Globus pallidus (tissue), 1 donor: ENCODE results near the gene CD63.

Source experiments
- DNase-seq: peaks from one replicate; pipeline ENCODE4 v3.0.0-alpha.2; 2015; ENCODE audit warnings: low spot score

Gene CD63

DNA sequence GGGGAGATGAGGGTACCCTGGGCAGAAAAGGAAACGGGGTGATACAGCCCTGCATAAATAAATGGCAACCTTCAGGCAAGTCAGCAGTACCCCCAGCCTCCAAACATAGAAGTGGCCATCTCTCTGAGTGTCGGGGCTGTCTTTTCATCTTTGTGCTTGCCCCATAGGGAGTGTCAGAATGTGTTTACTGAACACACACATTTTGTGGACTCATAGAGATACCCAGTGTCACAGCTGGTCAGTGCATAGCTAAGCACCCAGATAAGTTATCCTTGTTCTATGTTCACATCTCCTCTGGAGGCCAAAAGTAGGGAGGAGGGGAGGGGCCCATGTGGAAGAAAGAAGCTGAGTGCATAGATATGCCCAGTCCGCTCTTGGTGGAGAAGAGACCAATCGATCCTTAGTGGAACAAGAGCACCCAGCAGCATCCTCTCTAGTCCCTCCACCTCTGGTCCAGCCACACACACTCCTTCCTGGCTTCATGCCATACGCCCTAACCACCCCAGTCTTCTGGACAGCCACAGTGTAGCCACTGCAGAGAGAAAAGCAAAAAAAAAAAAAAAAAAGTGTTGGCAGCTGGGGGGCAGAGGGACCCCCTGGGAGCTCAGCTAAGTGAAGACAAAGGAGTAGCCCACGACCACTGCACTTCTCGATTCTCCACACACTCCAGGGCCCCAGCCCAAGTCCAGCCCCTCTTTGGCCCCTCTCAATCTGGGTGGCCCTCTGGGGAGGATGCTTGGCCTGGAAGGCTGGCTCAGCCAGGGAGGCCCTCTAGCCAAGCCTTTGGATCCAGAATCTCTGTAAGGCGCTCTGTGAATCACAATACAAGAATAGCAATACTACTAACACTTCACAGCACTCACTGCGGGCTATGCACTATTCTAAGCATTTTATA is 23.7 kb downstream of the CD63 start:
- no peak for DNase-seq

DNA sequence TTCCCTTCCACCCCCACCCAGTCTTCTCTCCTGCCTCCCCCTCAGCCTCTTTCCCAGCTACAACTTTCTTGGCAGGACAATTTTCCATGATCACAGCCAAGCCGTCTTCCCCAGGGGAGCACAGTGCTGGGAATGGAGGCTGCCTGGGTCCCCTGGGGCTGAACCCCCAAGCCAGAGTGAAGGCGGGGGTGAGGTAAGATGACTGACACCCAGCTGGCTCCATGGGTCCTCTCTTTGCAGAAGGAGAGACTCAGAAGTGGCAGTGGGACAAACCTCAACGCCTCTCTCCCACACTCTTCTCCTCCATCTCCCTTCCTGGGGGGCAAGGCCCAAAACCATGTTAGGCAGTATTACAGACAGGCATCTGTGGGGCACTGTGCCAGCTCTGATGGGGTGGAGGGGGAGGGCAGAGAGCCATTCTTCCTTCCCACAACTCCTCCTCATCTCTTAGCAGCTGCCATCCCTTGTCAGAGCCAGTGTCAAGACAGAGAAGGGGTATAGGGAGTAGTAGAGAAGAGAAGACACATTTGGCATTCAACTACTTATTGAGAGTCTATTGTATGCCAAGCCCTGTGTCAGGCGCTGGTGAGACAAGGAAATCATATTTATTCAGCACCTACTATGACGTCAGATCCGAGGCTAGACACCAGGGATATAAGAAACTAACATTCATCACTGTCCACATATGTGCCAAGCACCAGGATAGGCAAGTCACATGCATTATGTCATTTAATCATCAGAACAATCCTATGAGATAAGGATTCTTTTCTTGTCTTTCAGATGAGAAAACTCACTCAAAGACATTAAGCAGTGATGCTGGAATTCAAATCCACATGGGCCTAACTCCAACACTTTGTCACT is 24.7 kb downstream of the CD63 start:
- no peak for DNase-seq

- no peak for DNase-seq
These were observed 25.5 kb downstream of the CD63 start for GRCh38 chr12:55703288-55703687.

DNA sequence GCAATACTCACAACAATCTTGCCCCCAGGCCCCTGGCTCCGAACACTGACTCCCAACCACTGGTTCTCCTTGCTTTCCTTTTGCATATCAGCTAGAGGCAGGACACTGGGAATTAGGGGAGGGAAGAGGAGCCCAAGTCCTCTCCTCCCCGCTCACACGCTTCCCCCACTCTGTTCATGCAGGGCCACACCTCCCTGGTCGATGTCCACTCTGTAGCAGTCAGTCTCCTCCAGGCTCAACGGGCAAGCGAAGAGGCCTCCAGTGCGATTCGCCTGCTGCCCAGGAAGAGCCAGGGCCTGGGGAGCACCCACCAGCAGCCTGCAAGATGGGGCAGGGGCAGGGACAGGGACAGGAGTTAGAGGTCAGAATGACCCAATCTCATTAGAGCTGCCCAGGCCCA is 25.9 kb downstream of the CD63 start:
- no peak for DNase-seq

- DNase-seq = no peak
These were observed 28.4 kb downstream of the CD63 start for GRCh38 chr12:55700255-55701018.

- no peak for DNase-seq
These were observed 29.2 kb downstream of the CD63 start for GRCh38 chr12:55699471-55700055.

DNA sequence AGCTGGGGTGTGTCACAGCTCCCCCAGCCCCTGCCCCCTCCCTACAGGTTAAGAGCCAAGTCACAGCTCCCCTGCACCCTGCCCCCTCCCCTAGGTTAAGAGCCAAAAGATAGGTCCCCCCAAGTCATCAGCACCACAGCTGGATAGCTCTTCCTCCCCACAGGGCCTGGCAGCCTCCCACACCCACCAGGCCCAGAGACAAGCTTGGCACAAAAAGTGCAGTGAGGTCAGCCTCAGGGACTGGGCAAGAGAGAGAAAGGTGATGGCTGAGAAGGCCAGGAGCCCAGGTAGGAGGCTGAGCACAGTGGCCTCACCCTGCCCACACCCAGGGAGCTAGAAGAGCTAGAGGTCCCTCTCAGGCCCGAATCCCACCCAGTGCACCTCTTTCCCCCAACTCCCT is 29.8 kb downstream of the CD63 start:
- DNase-seq = no peak

DNA sequence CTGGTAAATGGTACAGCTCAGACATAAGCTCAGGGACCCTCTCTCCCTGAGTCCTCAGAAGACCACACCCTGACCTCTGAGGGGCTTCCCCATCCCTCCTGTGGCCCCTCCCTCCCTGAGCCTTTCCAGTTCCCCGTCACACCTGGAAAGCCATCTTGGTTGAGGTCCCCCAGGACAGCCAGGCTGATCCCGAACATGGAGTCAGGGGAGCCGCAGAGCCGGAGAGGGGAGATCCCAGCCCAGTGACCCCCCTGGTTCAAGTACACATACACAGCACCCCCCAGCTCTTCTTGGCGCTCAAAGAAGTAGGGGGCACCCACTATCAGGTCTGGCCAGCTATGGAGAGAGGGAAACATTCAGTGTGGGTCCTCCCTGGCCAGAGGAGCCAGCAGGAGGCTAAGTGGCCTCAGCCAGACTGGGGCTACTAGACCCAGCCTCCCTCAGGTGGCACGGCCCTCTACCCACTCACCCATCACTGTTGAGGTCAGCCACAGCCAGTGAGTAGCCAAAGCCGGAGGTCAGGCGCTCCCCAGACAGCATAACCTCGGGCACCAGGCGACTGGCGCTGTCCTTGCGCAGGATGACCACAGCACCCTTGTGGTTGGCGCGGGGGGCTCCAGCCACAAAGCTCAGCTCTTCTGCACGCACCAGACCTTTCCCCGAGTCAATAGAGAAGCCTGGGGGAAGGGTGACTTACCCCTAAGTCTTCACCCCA is 30.4 kb downstream of the CD63 start:
- no peak for DNase-seq

DNA sequence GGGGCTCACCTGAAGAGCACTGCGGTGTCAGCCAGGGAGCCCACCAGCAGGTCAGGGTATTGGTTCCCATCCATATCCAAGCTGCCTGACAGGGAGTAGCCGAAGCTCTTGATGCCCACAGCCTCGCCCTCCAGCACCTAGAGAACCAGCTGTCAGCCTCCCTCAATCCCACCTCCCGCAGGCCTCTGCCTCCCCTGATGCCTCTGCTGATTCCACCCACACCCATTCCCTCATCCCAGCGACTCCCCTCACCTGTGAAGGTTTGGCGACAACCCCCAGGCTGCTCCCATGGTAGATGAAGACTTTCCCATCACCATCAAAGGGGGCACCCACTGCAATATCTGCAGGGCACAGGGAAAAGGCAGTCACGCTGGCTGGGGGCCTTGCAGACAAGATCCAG is 31.1 kb downstream of the CD63 start:
- DNase-seq = no peak

GRCh38 chr12:55696796-55697462 is 31.9 kb downstream of the CD63 start:
- DNase-seq = no peak

GRCh38 chr12:55696141-55696540 is 32.7 kb downstream of the CD63 start:
- DNase-seq = no peak

- no peak for DNase-seq
These were observed 33.5 kb downstream of the CD63 start for GRCh38 chr12:55695349-55695748.

- no peak for DNase-seq
These were observed 34.2 kb downstream of the CD63 start for GRCh38 chr12:55694651-55695050.

DNA sequence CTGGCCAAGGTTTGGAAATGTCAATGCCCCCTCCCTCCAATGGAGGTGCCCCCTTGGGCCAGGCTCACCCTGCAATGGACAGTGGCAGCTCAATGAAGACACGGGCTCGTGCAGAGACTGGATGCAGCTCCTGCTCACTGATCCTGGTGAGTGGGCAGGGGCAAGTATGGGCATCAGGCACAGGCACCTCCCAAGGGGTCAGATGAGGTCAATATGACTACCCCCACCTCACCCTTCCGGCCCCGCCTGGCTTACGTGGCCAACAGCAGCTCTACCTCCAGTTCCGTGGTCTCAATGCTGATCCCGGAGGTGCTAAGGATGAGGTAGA is 34.7 kb downstream of the CD63 start:
- no peak for DNase-seq

GRCh38 chr12:55693323-55694187 is 35.3 kb downstream of the CD63 start:
- no peak for DNase-seq

DNA sequence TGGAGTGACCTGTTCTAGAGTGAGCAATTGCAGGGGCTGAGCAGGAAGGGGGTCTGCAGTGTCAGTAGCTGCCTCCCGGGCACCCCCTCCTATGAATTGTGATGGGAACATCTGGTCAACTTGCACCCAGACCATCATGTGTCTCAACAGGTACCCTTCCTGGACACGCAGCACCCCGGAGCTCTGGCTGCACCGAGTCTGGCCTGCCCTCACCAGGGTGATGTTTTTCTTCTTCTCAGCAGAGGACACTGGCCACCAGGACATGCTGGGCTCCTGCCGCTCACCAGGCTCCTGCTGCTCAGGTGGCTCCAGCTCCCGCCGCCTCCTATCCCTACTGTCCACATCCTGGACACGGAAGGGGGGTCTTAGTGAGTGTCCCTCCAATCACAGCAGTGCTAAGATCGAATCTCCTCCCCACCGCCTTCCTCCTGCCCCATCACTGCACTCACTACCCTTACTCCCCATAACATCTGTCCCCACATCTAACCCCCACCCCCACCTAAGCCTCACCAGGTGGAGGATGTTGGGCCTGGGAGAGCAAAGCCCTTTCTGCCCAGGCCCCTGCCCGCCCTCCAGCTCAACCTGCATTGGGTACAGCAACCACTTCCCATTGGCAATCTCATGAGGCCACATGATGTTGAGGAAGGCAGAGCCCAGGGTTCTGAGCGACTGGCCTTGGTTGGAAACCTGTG is 36.0 kb downstream of the CD63 start:
- DNase-seq = no peak

GRCh38 chr12:55688716-55689655 is 39.8 kb downstream of the CD63 start:
- DNase-seq = no peak

DNA sequence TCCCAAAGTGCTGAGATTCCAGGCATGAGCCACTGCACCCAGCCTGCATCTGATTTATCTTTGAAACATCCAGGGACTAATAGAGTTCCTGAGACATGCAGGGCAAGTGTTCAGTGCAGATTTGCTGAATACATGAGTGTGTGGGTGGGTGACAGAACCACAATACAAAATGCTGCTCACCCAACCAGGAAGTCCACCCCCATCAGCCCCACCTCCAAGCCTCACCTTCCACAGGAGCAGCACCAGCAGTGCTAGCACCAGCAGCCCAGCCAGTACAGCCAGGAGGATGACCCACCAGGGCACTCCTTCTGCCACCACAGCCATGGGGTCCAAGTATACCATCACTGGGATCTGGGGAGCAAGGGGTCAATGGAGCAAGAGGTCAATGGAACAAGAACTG is 41.1 kb downstream of the CD63 start:
- DNase-seq = no peak
